ENCODE data around the gene NEURL1B.

NEURL1B gene

GRCh38 chr5:172632346-172633092, 8.5 kb upstream of the NEURL1B start:
- no peak for DNase-seq (ENCODE audit: low read depth in 4 of 4, low spot score in 1 of 4)

- no peak for DNase-seq (ENCODE audit: low read depth in 4 of 4, low spot score in 1 of 4)
Measured at GRCh38 chr5:172633403-172633970, 7.6 kb upstream of the NEURL1B start.

- DNase-seq (ENCODE audit: low read depth in 4 of 4, low spot score in 1 of 4), result no peak
Measured at GRCh38 chr5:172634106-172634899, 6.8 kb upstream of the NEURL1B start.

- DNase-seq (ENCODE audit: low read depth in 4 of 4, low spot score in 1 of 4), result no peak
Measured at GRCh38 chr5:172635038-172635437, 6.0 kb upstream of the NEURL1B start.

DNA sequence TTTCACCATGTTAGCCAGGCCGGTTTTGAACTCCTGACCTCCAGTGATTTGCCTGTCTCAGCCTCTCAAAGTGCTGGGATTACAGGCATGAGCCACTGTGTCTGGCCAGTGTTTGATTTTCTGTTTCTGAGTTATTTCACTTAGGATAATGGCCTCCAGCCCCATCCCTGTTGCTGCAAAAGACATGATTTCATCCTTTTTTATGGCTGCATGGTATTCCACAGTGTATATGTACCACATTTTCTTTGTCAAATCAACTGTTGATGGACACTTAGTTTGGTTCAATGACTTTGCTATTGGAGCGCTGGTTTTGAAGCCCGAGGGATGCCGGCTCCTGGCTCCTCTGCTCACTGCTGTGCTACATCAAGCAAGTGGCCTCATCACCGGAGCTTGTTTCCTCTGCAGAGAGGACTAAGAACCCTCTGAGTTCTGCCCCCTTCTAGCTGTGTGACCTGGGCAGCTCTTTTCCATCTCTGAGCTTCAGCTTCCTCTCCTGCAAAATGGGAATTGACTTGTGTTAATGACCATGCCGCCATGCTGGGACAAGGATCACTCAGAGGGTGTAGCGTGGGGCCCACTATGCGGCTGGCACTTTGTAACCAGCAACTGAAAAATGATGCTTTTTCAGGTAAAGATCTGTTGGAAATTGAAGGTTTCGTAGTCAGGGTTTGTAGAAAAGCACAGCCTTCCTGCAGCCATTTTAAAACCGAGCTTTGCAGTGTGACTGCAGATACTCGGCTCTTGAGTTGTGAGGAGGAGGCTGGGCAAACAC, 4.6 kb upstream of the NEURL1B start:
- DNase-seq (ENCODE audit: low read depth in 4 of 4, low spot score in 1 of 4), result no peak

DNA sequence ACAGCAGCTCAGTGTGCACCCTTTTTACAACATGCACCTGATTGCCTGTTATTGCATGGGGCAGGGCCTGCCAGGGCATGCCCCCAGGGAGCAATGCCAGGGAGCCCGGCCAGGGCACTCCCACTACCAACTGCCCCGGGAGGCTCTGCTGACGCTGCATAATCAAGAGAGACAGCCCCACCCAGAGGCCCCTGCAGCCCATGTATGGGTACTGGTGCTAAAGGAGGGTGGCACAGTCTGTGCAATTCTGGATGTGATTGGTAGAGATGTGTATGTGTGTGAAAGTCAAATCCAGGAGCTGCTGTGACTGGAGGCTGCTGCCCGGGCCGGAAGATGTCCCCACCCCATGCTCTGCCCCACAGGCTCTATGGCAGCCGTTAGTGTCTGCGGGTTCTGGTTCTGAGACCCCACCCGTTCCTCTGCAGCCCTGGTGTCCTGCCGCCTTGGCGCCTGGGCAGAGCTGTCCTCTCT, 3.9 kb upstream of the NEURL1B start:
- DNase-seq (ENCODE audit: low read depth in 4 of 4, low spot score in 1 of 4), result no peak

DNA sequence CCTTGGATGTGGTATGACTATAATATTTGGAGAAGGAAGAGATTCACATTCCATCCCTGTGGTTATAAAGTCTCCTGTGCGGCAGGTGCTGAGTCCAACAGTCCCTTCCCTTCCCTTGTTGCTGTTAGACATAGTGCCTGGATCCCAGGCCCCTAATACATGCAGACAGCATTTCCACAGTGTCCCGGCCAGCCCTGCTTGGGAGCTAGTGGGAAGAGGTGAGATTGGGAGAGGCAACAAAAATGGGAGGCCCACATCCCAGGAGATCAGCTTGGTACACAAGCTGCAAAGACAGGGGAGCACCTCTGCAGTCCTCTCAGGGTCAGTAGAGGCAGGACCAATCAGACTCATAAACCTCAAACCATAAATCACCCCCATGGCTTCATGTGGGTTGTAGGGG, 3.3 kb upstream of the NEURL1B start:
- no peak for DNase-seq (ENCODE audit: low read depth in 4 of 4, low spot score in 1 of 4)

DNA sequence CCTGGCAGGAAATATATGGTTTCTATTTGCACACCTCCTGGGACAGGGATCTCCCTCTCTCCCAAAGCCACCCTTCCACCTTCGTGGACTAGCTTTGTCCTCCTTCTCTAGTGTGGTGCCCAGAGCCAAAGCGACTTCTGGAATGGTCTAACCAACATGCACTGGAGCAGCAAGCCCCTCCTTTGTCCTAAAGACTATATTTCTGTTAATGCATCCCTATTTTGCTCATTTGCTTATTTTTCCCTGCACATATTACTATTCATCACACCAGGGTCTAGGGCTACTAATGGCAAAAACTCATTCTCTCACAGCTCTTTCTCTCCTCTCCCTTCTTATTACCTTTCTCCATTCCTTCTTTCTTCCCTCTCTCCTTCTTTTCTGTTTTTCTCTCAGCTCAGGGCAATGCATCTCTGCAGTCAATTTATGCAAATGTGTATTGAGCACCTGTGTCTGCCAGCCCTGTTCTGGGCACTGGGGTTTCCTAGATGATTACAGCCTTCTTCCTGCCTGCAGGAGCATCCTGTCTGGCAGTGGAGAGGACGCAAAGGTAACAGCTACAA, 2.8 kb upstream of the NEURL1B start:
- no peak for DNase-seq (ENCODE audit: low read depth in 4 of 4, low spot score in 1 of 4)

GRCh38 chr5:172640139-172640538, 924 bp upstream of the NEURL1B start:
- DNase-seq (ENCODE audit: low read depth in 4 of 4, low spot score in 1 of 4), result no peak

DNA sequence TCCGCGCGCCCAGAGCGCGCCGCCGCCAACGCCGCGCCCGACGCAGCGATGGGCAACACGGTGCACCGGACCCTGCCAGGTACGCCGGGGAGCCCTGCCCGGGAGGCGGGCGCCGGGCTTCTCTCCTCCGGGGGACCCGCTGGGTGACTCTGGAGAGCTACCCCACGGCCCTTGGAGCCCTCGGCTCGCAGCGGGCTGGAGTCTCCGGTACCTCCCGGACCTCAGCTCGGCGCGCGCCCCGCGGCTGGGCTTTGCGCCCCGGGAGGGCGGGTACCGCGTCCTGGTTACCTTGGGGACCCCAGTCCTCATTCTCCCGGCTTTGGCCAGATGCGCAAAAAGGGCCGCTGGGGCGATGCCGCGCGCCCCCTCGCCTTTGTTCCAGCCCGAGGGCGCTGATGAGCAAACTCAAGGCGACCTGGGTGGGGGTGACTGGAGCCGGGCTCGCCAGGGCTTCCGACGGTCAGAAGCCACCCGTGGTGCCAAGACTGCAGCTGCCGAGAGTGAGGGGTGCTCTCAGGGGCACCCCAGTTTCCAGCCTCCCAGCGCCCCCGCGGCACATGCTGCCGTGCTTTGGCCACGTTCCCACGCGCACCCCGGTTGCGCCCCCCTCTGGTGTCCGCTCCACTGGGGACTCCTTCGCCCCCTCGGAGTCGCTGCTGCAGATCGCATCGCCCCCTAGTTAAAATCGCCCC, 442 bp downstream of the NEURL1B start:
- no peak for DNase-seq (ENCODE audit: low read depth in 4 of 4, low spot score in 1 of 4)

DNA sequence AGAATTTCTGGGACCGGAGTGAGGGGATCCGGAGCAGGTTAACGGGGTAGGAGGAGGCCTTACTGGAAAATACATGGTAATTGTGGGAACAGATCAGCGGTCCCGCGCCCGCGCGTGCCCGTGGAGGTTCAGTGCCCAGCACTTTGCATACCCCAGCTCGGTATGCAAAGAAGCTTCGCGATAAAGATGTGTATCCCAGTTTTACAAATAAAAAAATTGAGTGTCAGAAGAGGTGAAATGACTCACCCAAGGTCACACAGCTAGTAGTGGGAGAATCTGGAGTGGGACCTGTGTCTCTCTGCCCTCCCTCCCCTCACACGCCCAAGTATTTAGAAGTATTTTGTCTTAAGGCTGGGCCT, 967 bp downstream of the NEURL1B start:
- no peak for DNase-seq (ENCODE audit: low read depth in 4 of 4, low spot score in 1 of 4)

- no peak for DNase-seq (ENCODE audit: low read depth in 4 of 4, low spot score in 1 of 4)
Measured at GRCh38 chr5:172642486-172642885, 1.4 kb downstream of the NEURL1B start.

DNA sequence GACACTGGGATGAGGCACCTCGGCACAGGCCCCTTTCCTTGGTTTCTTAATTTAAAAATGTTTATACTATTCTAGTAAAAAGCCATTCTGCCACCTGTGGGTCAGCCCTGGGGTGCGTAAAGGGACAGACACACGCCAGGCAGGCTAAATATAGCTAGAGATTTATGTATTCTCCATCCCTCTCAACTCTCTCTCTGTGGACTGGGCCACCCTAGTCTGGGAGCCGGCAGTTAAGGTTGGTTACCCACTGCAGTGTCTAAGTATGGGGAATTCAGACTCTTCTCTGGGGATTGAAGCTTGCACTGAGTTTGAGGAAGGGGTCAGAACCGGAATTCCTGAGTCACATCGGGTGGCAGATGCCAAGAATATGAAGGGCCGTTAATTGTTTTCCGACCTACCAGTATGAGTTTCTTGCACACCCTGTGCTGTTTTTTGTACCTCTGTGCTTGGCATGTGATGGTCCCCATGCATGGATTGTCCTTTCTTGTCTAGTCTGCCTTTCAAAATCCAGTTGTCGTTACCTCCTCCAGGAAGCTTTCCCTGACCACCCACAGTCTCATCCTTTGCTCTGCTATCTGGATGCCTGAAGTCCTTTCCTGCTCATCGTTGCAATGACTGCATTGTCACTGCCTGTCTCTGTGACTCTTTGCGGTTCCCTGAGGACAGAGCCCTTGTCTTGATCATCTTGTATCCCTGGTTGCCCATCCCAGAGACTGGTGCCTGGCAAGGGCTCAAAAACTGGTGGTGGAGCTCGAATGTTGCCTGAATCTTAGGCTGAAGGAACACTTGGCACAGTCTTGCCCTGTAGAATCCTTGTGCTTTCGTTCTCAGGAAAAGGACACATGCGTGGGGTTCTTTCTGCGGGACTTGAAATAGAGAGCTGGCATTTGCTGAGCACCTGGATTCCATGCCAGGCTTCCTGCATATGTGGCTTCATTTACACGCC, 2.1 kb downstream of the NEURL1B start:
- no peak for DNase-seq (ENCODE audit: low read depth in 4 of 4, low spot score in 1 of 4)

DNA sequence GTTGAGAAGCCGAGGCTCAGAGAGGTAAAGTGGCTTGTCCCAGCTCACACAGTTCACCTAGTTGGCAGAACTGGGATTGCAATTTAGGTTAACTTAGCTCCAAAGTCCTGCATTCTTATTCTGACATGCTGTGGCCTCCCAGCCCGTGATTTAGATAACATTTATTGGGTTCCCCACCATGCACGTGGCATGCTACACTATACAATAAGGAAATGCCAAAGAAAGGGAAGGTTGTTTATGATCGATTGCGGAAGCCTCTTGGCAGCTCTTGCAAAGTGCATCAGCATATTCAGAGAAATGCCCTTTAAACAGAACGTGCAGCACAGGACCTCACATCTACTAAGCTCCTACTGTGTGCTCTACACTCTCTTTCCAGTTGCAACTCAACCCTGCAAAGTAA, 3.2 kb downstream of the NEURL1B start:
- DNase-seq (ENCODE audit: low read depth in 4 of 4, low spot score in 1 of 4), result no peak

GRCh38 chr5:172644711-172645110, 3.6 kb downstream of the NEURL1B start:
- no peak for DNase-seq (ENCODE audit: low read depth in 4 of 4, low spot score in 1 of 4)

DNA sequence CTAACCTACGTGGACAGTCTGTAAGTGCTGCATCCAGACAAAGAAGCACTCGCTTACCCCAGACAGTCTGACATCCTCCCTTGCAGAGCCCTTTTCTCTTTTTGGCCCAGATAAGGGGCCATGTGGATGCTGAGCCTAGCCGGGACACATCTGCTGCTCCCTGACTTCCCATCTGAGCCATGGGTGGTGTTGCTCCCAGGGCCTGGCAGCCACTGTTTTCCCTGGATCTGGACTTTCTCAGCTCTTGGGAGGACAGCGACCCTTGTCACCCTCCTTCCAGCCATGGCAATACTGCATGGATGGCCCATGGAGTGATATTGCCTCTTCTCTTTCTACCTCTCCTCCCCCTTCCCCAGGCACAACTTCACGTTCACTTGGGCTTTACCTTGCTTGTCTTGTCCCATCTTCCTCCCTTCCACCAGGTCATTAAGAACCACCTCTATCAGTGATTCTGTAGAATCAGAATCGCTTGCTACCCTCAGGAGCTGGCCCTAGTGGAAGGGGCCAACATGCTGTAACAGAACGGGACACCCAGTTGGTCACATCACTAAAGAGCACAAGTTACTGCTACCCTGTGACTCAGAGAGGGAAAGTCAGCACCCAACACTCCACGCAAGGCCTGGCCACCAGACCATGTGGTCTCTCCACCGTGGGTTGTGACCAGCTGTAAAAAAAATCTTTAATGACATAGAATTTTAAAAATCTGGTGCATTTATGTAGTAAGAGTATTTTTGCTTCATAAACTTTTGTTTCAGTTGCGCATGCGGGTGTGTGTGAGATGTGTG, 4.4 kb downstream of the NEURL1B start:
- DNase-seq (ENCODE audit: low read depth in 4 of 4, low spot score in 1 of 4), result no peak

GRCh38 chr5:172646716-172647285, 5.7 kb downstream of the NEURL1B start:
- DNase-seq (ENCODE audit: low read depth in 4 of 4, low spot score in 1 of 4), result no peak

GRCh38 chr5:172647352-172648012, 6.4 kb downstream of the NEURL1B start:
- no peak for DNase-seq (ENCODE audit: low read depth in 4 of 4, low spot score in 1 of 4)

Data from stimulated activated CD4-positive, alpha-beta T cell treated with anti-CD3 and anti-CD28 coated beads, Interleukin-1b, Interleukin-23, amount 100 ng/mL, for 24 hours (primary cell).